Tracheal epithelial cell (primary cell): ENCODE data around the gene SHFL. TPM values are rescaled to one million over a fixed set of nuclear protein-coding genes. Genes with fewer than 3 reads are reported as not detected.

ENCODE experiments used
- total RNA-seq: library from RNA; depleted of rRNA; stranded (reverse); fragments of >200 nt; gene quantifications from 2 replicates; pipeline ENCODE4 v1.2.1, GENCODE V29; 2014

The SHFL gene
- total RNA-seq: 4.5 and 15.2 TPM in 2 replicates

DNA sequence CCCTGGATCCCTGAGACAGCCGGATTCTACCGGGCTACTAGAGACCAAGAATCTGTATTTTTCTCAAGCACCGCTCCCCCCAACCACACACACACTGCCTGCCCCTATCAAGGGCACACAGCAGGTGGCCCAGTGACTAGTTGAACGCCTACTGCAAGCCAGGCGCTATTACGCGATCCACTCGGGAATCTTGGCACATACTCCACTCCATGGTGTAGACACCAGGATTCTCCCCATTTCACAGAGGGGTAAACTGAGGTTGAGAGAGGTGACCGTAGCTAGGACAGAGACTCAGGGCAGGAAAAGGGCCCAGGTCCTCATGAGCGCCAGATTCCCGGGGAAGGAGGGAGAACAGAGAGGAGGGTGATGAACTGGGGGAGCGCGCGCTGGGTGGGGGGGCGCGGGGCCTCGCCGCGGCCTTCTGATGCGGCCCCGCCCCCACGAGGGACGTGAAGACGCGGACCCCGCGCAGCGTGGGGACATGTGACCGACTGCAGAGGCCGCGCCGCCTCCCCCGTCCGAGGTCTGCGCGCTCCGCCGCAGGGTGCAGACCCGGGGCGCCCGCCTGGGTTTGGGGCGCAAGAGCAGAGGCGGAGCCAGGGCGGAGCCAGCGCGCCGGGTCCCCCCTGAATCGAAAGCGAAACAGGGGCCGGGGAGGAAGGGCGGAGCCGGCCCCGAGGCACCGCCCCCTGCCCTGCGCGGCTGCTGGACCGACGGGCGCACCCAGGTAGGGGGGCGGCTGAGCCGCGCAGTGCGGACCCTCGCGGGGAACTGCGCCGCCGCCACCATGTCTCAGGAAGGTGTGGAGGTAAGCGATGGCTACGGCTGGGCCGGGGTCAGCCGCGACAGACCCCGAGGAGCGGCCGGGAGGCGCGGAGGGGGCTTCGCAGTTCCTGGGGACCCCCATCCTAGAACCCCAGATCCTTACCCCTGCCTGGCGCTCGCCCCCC lies at the start of gene SHFL:
SHFL (plus strand) TSS at position 677 of the 950 bp plus-strand sequence; CDS start at position 788, 111 bp downstream.

DNA sequence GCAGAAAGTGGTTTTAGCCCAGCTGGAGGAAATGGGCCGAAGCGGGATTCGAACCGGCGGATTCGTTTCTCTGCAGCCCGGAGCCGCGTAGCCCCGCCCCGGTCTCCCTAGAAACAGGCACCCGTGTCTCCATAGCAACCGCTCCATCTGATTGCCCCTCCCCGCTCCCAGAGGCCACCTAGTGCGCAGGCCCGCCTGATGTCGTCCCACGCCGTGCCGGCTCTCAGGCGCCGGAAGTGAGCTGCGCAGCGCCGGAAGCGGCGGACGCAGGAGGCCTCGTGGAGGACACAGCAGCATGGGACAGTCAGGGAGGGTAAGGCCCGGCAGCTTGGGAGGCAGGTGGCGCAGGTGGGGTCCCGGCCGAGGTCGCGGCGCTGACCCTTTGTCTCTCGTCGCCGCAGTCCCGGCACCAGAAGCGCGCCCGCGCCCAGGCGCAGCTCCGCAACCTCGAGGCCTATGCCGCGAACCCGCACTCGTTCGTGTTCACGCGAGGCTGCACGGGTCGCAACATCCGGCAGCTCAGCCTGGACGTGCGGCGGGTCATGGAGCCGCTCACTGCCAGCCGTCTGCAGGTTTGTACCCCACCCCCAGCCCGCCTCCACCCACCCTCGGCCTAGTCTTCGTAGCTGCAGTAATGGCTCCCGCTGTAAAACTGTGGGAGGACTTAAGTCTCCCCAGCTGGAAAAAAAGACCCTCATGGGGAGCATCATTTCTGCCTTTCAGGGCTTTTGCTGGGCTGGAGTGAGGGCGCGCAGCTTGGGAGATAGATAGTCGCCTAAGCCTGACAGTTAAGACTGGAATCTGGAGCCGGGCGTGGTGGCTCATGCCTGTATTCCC lies 20.2 kb downstream of the SHFL start, which contains the start of gene PPAN:
PPAN (plus strand) TSS at position 263 of the 837 bp plus-strand sequence; CDS start at position 296, 33 bp downstream.

DNA sequence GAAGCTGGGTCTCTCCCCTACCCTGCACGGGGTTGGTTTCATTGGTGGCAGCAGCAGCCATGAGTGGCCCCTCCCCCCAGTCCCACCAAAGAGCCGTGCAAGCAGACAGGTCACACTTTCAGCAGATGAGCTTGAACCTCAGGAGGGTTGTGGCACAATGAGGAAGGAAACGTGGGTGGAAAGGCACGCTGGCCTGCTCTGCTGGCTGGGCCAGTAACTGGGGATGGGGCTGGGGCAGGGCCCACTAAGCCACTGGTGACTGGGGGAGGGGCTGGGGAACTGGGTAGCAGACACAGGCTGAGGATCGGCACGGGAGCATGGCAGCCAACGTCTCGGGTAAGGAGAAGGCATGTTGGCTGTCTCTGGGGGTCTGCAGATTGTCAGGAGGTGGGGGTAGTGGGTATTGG lies 25.3 kb downstream of the SHFL start, which contains the start of gene P2RY11:
P2RY11 (plus strand) TSS at position 289 of the 407 bp plus-strand sequence; CDS start at position 318, 29 bp downstream.

Other genes starting within 250 kb of the SHFL start
- 1.1 and 24.3 TPM in 2 replicates for gene OLFM2, start 149.8 kb upstream of the SHFL start, total RNA-seq
- 1.2 TPM in 1 of 2 replicates, not detected in the other for gene COL5A3, start 75.8 kb upstream of the SHFL start, total RNA-seq
- gene RDH8, start 72.8 kb upstream of the SHFL start, total RNA-seq: not detected in 2 replicates
- not detected in 2 replicates for gene ANGPTL6, start 16.4 kb downstream of the SHFL start, total RNA-seq
- 27.3 and 48.0 TPM in 2 replicates for gene PPAN, start 20.0 kb downstream of the SHFL start, total RNA-seq
- gene P2RY11, start 25.4 kb downstream of the SHFL start, total RNA-seq: 1.7 and 1.9 TPM in 2 replicates
- 301 and 383 TPM in 2 replicates for gene EIF3G, start 33.6 kb downstream of the SHFL start, total RNA-seq
- 12.8 and 19.3 TPM in 2 replicates for gene DNMT1, start 108.6 kb downstream of the SHFL start, total RNA-seq
- 1.1 and 2.7 TPM in 2 replicates for gene S1PR2, start 145.0 kb downstream of the SHFL start, total RNA-seq
- gene MRPL4, start 165.9 kb downstream of the SHFL start, total RNA-seq: 29.2 and 30.1 TPM in 2 replicates
- gene ICAM1, start 184.8 kb downstream of the SHFL start, total RNA-seq: 5.5 and 40.5 TPM in 2 replicates
- gene ICAM4, start 200.6 kb downstream of the SHFL start, total RNA-seq: 32.3 and 40.3 TPM in 2 replicates
- 13.2 and 32.0 TPM in 2 replicates for gene ICAM5, start 203.6 kb downstream of the SHFL start, total RNA-seq
- gene ZGLP1, start 223.5 kb downstream of the SHFL start, total RNA-seq: 0.21 and 0.48 TPM in 2 replicates
- gene FDX2, start 229.7 kb downstream of the SHFL start, total RNA-seq: 23.6 and 28.6 TPM in 2 replicates
- 7.7 and 8.5 TPM in 2 replicates for gene RAVER1, start 247.2 kb downstream of the SHFL start, total RNA-seq